Measurements from ENCODE around the gene CEP85. TPM values are rescaled to one million over a fixed set of nuclear protein-coding genes. Genes with fewer than 3 reads are reported as not detected.

Gene CEP85
- total and polyA plus RNA-seq, 9 of the 15 experiments (the other 6 are each of a cell fraction or from before 2014, with no cell fraction given), result 42.1 to 140 (median 92.6) TPM

DNA sequence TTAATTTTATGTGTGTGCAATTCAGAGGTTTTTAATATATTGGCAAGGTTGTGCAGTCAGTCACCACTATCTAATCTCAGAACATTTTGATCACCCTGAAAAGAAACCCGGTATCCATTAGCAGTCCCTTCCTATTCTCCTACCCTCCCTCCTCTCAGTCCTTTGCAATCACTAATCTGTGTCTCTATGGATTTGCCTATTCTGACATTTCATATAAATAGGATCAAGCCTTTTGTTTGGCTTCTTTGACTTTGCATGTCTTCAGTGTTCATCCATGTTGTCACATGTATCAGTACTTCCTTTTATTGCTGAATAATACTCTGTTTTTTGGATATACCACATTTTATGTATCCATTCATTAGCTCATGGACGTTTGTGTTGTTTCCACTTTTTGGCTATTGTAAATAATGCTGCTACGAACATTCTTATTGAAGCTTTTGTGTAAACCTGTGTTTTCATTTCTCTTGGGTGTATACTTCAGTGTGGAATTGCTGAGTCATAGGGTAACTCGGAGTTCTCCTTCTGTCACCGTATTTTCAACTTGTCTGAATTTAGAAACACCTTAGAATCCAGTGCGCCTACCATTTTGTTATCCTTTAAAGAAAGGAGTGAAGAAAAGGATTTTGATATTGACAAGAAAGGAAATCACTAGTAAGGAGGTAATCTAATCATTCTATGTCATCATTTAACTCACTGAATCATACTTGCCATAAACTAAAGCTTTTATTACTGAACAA, 3.4 kb downstream of the CEP85 start (continued):
- TF ChIP-seq L3MBTL2 (IDR thresholded peaks at IDR 0.05), result 0 out of 2 replicates have a peak, but pooled peaks have one; percentile 18
- TF ChIP-seq, protein P1, sequence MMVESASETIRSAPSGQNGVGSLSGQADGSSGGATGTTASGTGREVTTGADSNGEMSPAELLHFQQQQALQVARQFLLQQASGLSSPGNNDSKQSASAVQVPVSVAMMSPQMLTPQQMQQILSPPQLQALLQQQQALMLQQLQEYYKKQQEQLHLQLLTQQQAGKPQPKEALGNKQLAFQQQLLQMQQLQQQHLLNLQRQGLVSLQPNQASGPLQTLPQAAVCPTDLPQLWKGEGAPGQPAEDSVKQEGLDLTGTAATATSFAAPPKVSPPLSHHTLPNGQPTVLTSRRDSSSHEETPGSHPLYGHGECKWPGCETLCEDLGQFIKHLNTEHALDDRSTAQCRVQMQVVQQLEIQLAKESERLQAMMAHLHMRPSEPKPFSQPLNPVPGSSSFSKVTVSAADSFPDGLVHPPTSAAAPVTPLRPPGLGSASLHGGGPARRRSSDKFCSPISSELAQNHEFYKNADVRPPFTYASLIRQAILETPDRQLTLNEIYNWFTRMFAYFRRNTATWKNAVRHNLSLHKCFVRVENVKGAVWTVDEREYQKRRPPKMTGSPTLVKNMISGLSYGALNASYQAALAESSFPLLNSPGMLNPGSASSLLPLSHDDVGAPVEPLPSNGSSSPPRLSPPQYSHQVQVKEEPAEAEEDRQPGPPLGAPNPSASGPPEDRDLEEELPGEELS (CRISPR knock-in tag; IDR thresholded peaks at IDR 0.05; ENCODE audit: borderline replicate concordance), result no peak
- TF ChIP-seq ZNF354B (CRISPR knock-in tag; IDR thresholded peaks at IDR 0.05), result no peak
- no peak for TF ChIP-seq RERE (CRISPR knock-in tag; IDR thresholded peaks at IDR 0.05; ENCODE audit: borderline replicate concordance)
- TF ChIP-seq EHMT2 (IDR thresholded peaks at IDR 0.05), result no peak
- TF ChIP-seq KLF1 (tag; IDR thresholded peaks at IDR 0.05), result no peak
- TF ChIP-seq BCL6 (CRISPR knock-in tag; IDR thresholded peaks at IDR 0.05), result no peak
- TF ChIP-seq ZC3H8 (IDR thresholded peaks at IDR 0.05), result no peak
- no peak for TF ChIP-seq SP1 (CRISPR knock-in tag; IDR thresholded peaks at IDR 0.05)
- no peak; a peak in 1 of 4 replicates for TF ChIP-seq FOXA3 (CRISPR knock-in tag; conservative IDR thresholded peaks at IDR 0.05 in 1 of 2, IDR thresholded peaks at IDR 0.05 in 1 of 2)
- TF ChIP-seq, protein P2, sequence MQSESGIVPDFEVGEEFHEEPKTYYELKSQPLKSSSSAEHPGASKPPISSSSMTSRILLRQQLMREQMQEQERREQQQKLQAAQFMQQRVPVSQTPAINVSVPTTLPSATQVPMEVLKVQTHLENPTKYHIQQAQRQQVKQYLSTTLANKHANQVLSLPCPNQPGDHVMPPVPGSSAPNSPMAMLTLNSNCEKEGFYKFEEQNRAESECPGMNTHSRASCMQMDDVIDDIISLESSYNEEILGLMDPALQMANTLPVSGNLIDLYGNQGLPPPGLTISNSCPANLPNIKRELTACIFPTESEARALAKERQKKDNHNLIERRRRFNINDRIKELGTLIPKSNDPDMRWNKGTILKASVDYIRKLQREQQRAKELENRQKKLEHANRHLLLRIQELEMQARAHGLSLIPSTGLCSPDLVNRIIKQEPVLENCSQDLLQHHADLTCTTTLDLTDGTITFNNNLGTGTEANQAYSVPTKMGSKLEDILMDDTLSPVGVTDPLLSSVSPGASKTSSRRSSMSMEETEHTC (IDR thresholded peaks at IDR 0.05), result no peak

All from K562 (cell line).